Hippocampal formation (tissue), 2 donors: ENCODE data around the gene TMEM41A.

Experiments used
- DNase-seq, 2 donors: peaks; one replicate each; lab custom pipeline; 2025; lab: John Stamatoyannopoulos, UW

Gene TMEM41A

DNA sequence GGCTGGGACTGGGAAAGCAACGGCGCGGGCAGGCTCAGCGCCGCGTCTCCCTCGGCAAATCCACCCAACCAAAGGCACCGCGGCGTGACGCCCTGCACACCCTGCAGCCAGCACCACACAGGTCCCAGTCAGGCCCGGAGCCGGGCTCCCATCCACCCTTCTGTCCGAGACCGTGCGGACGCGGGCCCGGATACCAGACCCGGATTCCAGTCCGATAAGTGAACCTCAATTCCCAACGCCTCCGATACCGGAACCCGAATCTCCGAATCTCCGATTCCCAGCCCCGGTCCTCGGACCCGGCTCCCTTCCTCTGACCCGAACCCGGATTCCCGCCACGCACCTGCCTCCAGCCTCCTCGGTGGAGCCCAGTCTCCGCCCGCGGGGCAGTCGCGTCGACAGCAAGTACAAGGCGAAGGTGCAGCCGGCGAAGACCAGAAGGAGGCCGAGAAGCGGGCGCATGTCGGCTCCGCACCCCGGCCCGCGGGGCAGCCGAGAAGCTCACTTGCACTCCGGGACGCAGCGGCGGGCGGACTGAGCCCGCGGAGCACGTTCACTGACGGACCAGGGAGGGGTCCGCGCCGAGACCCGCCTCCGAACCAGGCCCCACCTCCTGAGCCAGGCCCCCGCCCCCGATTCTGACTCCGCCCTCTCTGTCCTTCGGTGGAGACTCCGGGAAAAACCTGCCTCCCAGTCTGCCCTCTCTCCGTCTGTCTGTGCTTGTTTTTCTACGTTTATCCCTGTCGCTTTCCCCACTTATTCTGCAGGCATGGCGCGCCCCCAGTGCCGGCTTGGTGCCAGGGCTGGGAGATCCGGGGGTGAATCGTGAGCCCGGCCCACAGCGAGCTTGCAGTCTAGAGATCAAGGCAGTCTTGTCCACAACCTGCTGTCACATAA is at the start of gene TMEM41A:
Gene TMEM41A (minus strand): TSS at position 533 of the 894 bp plus-strand sequence. CDS start 74 bp downstream, at position 459.
- peak; percentile 86 to 87 for DNase-seq

DNA sequence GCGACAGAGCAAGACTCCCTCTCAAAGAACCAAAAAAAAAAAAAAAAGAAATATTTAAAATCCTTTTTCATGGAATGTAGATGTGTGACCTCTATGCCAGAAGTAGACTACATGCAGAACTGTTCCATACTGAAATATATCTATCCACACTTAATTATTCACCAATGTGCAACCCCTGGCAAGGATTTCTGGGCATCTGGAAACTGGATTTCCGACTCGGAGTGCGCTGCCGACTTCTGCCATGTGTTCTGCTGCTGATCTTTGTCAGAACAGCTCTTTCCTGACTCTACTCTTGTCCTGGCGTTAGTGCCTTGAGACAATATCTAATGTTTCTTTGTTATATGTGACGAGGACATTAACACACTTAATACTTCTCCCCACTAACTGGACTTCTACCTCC is 41.9 kb upstream of the TMEM41A start:
- DNase-seq: no peak

DNA sequence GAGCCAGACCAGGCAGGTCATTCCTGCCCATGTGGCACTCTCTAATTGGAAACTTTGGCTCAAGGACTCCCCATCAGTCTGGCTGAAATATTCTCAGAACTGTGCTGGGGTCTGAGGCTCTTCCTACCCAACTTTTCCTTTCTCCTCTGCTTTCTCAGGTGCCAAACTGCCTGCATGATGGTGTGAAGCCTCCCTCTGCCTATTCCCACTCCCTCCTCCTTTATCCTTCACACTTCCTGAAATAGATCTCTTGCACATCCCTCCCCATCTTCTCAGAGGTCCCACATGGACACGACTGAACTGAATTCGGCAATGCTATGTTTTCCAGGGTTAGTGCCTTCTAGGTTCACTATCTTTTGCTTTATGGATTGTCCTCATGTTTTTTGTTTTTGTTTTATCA is 41.1 kb upstream of the TMEM41A start:
- DNase-seq: no peak

DNA sequence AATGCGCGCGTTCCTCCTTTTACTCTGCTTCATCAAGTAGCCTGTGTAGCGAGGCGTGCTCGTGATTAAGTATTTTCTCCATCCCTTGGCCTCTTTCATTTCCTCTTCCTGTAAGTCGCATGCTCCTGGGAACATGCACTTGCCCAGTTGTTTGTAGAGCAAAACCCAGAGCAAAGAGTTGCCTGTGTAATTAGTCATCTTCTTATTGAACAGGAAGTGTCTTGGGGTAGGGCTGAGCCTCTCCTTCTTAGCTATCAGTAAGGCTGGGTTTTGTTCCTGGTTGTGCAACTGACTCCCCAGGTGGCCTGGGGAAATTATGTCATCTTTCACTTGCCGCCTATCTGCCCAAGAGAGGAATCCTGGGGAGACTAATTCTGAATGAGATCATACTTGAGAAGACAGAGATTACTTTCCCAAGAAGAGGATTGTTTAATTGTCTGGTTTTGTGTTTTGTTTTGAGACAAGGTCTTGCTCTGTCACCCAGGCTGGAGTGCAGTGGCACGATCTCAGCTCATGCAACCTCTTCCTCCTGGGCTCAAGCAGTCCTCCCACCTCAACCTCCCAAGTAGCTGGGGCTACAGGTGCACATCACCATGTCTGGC is 38.6 kb upstream of the TMEM41A start:
- no peak for DNase-seq

DNA sequence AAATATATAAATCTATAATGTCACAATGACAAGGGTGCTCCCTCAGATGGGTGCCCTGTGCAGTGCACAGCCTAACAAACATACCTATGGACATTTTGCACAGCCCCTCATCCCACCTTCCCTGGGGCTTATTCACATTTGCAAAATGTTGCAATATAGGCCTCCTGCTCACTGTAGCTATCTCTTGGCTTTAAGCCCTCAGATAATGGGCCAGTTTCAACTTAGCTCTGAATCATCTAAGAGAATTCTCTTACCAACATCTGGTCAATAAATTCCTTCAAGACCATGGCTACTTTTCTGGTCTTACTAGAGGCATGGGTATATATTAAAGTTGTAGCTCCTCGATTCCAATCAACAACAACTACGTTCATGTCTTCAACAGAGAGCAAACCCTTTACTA is 35.7 kb upstream of the TMEM41A start:
- DNase-seq: no peak

DNA sequence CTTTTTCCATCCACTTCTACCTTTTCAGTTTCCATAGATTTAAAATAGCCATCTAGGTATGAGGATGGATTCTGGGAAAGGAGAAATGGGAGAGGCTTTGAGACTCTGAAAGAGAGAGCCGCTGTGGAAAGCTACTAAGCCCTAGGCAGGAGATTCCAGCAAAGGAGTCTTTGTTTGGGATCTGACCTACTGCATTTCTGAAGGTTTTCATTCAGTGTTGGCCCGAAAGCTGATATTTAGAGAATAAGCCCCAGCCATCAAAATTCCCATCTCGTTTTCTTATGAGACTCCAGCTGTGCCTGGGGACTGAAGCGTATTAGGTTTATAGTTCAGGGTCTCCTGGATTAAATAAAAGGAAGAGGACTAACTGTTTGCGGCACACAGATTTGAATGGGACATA is 34.1 kb upstream of the TMEM41A start:
- no peak for DNase-seq

DNA sequence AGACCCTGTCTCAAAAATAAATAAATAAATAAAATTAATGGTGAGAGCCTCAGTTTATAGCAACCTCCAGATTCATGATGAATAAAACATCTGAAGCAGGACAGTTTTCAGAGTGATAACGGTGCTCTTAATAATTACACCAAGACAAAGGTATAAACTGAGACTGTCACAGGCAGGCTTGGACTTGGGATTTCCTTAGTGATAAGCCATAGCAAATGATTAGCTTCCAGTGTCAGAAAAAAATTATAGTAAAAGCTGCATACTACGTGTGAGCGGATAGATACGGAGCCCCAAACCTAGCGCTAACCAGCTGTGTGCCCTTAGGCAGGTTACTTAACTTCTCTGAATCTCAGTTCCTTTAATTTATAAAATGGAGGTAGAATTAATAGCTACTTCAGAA is 32.0 kb upstream of the TMEM41A start:
- DNase-seq: no peak

DNA sequence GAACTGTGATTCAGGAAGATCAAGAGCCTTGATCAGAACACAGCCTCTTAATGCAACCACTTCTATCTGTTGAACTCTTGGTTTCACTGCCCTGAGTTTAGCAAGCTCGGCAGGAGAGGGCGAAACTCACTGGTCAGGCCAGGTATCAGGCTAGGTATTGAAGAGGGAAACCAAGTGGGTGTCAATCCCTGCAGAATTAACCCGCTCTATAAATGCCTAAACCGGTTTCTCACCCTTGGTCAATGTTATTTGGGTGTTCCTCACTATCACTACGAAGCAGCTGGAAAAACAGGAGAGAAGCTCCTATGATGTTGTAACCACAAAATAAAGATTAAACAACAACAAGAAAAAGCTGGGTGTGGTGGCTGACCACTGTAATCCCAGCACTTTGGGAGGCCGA is 29.7 kb upstream of the TMEM41A start:
- no peak for DNase-seq

DNA sequence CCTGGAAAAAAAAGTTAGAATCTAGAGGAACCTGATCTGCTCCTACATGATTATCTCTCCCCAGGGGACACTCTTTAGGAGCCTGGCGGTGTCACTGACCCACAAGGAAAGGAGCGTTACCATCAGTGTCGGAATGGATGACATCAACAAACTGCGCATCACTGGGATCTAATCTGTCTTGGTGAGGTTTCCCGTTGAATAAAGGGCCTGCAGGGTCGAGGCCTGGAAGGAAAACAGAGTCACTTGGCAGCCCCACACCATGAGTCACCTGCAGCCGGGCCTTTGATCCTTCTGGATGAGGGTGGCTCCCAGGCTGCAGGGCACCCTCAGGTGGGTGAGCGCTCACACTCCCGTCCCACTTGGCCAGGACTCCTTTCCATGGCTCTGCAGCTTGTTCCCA is 28.5 kb upstream of the TMEM41A start:
- DNase-seq: no peak

DNA sequence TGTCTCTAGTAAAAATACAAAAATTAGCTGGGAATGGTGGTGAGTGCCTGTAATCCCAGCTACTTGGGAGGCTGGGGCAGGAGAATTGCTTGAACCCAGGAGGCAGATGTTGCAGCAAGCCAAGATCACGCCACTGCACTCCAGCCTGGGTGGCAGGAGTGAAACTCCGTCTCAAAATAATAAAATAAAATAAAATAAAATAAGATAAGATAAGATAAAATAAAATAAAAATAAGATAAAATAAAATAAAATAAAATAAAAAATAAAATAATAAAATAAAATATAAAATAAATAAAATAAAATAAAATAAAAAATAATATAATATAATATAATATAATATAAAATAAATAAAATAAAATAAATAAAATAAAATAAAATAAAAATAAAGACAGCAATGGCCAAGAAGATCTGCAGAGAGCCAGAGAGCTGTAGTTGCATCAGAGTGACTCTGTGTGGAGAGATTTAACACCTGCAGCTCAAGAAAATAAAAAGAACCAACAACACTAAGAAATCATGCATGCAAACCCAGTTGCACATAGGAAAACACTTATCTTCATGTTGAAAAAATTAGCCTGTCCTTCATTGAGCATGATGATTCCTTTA is 27.6 kb upstream of the TMEM41A start:
- DNase-seq: no peak

DNA sequence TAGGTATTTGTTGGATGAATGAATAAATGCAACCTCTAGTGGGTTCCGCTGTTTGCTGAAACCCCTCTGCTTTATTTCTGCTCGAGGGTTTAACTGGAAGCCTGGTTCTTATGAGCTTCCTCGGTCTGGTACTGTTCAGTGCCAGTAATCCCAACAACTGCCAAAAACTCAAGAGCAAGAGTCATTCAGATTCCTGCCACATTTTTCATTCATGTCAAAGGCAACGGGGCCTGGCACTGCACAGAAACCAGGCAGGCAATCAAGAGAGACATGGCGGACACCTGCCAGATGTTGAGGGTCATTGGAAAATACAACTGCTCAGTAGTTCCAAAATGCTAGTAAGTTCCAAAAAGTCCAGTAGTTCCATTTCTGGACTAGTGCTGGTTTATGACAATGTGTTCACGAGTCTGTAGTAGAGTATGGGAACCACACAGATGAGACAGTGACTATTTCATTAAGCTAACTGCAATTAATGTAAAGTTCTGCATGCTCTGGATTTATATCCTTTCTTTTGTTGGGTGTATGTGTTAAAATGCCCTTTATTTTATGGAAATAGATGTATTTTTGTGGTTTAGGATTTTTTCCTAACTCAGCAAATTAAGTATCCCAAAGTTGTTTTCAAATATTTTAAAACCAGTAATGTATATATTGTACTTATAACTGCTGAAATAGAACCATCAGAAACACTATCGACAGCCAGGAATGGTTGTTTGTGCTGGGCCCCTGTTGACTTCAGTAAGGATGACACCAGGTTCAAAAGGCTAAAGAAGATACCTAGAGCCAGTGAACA is 22.7 kb upstream of the TMEM41A start:
- DNase-seq: no peak

DNA sequence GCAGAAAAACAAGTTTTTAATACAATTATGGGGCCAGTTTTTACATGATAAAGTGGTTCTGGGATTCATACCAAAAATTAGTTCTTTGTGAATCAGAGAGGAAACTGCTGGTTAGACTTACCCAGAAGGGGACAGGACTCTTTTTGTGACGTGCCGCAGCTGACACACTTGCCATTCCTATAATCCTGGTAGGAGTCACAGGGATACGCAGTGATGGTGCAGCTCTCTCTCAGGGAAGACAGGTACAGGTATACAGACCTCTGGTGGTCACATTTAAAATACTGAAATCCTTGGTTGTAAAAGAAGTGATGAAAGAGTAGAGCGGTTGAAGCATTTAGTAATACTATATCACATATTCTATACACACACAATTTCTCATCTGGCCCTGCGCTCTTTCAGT is 20.2 kb upstream of the TMEM41A start:
- no peak for DNase-seq

DNA sequence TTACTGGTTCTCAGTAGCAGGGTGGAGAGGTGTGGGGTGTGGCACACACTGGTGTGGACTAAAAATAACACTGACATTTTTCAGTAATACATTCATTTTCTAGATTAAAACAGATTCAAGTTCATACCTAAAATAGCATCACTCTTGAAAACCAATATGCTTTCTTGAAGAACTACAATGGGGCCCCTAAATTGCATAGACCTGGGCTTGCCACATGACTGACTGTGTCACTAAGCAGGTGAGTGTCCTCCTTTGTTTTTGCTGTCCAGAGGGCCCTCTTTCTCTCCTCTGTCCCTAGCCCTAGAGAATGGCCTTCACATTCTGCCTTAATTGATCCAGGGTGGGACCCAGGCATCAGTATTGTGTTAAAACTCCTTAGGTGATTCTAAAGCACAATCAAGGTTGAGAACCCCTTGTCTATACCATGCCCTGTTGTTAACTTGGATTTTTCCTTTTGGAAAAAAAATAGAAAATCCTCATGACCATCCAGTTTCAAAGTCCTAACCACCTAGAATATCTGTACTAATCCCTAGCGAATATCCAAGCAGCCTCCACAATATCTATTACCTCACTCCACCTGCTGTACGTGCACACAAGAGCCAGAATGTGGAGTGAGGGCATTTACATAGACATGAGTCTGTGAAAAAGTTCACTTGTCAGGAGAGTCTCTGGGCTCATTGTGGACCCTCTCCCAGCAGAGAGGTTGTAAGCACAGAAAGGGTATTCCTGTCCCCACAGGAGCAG is 18.7 kb upstream of the TMEM41A start:
- DNase-seq: no peak

DNA sequence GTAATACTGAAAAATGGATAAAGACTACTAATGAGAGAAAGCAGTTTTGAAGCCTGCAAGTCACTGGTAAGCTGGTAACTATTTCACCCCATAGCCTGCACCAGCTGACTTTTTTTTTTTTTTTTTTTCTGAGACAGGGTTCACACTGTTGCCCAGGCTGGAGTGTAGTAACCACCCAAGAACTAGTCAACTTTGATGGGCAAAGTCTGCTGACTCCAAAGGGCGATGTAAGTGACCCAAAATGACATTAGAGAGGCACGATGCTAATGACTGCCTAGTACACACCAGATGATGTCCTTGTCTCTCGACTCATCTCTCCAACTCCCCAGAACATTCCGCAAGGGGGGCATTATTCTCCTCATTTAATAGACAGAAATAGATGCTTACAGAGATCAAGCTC is 12.9 kb upstream of the TMEM41A start:
- DNase-seq: no peak

DNA sequence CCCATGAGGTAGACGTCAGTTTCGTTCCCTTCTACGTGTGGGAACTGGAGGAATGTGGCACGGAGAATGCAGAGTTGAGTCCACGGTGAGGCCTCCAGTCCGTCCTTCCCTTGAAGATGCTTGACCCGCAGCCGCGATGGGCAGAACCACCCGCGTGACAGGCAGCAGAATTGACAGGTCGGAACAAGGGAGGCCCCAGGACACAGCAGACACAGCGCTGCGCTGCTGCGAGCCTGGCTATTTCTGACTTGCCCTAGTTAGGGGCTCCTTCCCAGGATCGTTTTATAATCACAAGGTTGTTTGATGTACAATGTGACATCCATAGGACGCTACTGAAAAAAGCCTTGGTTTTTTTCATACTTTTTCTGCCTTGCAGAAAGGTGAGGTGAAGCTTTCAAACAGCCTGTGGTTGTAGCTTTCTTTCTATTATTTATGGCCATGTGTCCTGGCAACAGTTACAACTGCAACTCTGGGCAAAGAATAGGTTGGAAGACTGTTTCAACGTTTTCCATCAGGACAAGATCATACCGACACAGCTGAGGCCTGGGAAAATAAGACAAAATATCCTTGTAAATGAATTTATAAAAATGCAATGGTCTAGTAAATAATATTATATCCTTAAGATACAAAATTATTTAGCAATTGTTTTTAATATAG is 9.6 kb upstream of the TMEM41A start:
- no peak for DNase-seq

DNA sequence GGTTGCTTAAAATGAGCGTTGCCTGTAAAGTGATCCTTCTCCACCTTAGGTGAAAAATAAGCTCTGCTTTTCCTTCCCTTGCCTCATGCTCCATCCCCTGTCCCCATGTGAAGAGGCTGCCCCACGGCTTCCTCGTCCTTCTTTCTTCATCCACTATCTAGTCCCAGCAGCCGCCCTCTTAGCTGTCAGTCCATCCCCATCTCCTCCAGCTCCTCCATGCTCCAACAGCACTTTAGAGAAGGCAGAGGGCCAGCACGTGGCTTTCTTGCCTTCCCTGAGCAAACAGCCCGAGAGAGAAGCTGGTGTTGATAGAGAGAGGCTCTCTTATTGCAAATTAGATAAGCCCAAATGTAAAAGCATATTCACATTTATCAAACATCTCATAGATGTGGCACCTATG is 9.0 kb upstream of the TMEM41A start:
- no peak for DNase-seq

DNA sequence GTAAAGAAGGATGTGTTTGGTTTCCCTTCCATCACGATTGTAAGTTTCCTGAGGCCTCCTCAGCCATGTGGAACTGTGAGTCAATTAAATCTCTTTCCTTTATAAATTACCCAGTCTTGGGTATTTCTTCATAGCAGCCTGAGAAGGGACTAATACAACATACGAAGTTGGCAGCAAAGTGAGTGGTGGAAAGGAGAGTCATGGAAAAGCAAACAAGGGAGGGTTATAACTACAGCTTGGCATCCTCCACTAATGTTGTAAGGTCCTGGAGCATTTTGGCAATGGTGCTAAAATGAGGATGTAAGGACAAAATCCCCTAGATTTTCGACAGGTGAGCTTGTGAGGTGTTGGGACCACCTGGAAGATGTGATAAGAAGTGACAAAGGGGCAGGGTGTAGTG is 5.8 kb upstream of the TMEM41A start:
- DNase-seq: no peak

DNA sequence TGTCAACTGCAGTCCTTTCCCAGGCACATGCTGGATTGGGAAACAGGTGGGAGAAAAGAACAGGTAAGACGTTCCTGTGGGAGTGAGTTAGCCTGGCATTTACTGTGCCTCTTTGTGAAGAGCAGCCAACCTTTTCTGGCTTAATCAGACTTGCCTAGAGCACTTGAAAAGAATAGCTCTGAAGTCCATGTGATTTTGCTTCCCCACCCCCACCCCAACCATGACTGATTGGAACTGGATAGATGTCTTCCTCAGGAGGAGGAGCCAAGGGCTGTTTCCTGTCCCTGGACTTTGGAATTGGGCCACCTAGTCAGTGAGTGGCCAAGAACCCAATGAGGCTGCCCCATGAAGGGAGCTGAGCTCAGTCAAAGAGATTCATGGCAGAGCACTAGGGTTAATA is 4.7 kb upstream of the TMEM41A start:
- DNase-seq: no peak

DNA sequence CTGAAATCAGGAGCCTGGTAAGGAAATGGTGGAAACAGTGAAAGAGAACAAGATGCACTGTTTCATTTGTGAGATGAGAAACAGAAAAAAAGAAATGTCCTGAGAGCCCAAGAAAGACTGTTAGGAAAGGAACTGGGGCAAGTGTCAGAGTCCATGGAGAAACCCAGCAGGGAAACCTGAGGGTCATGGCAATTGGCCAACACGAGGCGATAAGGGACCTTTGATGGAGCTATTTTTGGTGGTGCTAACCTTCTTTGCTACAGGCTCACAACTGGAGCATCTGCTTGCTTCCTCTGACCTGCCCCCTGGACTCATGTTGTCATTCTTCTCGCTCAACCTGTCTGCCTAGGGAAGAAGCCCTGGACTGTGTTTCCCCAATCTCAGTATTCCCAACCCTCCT is 4.2 kb upstream of the TMEM41A start:
- DNase-seq: no peak

DNA sequence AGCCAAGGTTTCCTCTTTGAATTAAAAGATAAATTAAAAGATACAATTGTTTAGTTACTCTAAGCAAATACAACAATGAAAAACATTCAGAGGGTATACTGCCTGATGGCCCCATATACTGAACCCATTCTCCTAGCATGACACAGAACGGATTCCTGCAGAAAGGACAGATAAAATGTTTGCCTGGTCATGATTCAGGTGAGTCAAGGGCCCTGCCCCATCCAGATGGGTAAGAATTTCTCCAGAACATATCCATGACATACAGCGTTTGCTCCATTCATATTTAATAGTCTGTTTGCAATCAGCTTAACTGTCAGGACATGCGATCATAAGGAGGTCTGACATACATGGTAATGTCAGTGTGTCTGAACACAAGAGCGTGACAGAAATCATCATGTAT is 8.6 kb downstream of the TMEM41A start:
- no peak for DNase-seq

DNA sequence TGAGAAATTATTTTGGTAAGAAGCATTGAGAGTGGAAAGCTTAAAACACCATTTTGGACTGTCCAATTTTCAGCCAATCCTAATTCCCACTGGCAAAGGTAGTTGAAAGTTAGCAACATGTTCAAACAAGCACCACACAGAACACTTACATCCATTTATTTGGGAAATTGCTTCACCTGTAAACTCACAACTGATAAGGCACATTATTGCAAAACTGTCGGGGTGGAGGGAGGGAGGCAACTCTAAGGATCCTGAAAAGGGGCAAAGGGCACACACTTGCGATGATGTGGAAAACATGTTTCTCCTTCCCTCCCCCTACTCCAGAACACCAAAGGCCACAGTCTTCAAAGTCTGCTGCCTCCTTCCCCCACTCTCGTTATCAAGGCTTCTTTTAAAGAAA is 9.4 kb downstream of the TMEM41A start:
- no peak for DNase-seq
